Activated CD4-positive, CD25-positive, alpha-beta regulatory T cell treated with anti-CD3 and anti-CD28 coated beads, Interleukin-2, amount 50 U/mL, for 16 hours (primary cell): ENCODE results near the gene IRX2.

ENCODE experiments used
- DNase-seq: peaks from one replicate; pipeline ENCODE4 v3.0.0-alpha.2; 2020; ENCODE audit warnings: low read depth, low spot score

IRX2 gene

GRCh38 chr5:2751592-2752021 lies at the start of gene IRX2:
IRX2 (minus strand) TSS chr5:2751677; CDS start chr5:2751413, 264 bp downstream.
- no peak for DNase-seq

DNA sequence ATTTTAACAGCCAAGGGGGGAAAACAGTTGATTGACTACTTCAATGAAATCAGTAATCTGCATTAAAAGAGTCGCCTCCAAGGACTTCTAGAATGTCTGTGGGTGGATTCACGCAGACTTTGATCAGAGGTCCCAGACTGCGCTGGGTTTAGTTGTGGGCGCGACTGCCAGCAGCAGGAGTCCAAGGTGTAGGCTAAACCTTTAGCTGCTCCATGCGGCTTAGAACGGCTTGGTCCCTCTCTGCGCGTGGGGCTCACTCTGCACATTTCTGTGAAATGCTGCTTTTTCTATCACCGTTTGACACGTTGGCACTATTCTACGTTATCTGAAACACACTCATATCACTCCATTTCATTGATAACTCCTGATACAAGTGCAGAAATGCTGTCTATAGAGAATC lies 48.6 kb upstream of the IRX2 start:
- no peak for DNase-seq

- DNase-seq, result no peak
Measured at GRCh38 chr5:2797981-2798380, 46.5 kb upstream of the IRX2 start.

DNA sequence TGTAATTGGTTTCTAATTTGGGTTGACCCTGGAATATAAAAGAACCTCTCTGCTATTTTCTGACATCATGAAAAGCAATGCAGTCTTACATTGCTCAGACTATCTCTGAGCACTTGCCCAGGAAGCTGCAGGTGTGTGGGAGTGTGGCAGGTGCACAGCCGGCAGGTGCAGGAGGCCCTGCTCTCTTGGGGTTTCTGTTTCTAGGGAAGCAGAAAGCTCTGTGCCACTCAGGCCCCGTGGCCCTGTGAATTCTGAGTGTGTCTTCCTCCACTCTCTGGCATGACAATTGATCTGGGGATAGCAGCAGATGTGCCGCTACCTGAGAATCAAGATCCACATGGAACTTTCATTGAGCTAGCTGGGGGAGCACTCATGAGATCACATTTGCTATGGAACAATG lies 45.7 kb upstream of the IRX2 start:
- DNase-seq, result no peak

DNA sequence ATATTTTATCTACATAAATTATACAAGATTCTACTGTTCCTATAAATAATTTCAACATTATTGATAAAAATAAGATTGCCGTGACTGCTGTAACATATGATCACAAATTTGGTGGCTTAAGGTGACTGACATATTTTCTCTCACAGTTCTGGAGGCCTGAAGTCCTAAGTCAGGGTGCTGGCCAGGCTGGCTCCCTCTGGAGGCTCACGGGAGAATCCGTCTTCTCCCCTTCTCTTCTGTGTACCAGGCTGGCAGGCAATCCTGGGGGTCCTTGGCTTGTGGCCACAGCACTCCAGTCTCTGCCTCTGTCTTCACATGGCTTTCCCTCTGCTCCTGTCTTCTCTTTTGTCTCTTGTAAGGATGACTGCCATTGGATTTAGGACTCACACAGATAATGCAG lies 31.7 kb upstream of the IRX2 start:
- no peak for DNase-seq

DNA sequence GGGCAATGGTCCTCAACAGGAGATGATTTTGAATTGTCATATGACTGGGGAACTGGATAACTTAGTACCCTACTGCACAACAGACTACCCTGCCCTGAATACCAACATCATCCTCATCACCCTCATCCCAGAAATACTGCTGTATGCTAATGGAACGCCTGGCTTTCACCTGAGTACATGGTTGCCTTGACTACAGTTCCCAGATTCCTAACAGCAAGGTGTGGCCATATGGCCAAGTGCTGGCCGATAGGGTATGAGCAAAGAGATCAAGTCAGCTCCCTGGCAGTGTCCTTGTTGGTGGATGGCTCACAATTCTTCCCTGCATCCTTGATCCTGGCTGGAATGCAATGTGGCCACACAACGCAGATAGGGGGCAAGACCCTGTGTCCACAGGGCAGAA lies 31.2 kb upstream of the IRX2 start:
- DNase-seq, result no peak

- no peak for DNase-seq
Measured at GRCh38 chr5:2780421-2781171, 29.1 kb upstream of the IRX2 start.

GRCh38 chr5:2779459-2779858 lies 28.0 kb upstream of the IRX2 start:
- no peak for DNase-seq

- DNase-seq, result no peak
Measured at GRCh38 chr5:2776337-2777302, 25.1 kb upstream of the IRX2 start.

DNA sequence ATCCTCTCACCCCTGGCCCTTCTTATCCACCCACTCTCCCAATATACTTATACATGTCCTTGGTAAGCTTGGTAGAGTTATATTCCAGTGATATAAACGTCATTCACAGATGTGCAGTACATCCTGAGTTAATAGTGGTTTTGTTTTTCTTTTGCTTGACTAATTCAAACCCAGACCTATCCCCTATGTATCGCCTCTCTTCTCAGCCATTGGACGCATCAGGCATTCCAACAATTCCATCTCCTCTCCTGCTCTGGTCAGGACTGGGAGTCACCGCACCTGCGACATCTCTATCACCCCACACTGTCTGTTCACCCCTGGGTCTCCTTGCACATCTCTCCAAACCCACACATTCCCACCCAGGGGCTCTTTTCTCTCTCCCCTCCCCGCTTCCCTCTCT lies 21.9 kb upstream of the IRX2 start:
- no peak for DNase-seq

DNA sequence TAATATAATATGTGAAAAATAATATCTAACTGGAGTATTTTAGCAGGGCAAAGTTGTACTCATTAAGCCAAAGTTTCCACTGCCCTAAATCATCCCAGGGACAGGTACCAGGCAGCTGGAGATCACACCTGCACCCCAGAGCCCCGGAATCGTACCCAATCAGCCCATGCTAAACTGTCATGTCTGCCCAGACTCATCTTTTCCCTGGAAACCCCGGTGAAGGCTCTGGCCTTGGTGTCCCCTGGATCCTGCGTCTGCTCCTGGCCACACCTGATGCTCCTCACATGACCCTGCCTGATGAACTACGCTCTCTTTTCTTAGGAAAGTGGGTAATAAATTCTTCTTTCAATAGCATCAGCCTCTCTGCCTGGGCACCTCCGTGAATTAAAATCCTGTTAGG lies 15.6 kb upstream of the IRX2 start:
- DNase-seq, result no peak

DNA sequence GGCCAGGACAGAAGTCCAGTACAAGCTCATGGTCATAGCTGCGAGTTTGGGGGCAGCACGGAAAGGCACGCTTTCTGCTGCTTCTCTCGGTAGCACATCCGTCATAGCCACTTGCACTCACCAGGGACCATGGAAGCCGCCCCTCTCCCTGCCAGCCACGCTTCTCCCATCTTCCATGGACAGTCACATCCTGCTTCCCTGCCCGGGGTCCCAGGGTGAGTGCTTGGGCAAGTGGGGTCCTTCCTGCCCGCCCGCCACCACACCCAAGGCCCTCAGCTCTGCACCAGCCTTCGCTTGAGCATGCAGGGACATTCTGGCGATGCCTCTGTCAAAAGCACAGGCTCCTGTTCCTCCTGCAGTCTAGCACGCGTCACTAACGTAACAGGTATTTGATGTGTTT lies 13.1 kb upstream of the IRX2 start:
- DNase-seq, result no peak

DNA sequence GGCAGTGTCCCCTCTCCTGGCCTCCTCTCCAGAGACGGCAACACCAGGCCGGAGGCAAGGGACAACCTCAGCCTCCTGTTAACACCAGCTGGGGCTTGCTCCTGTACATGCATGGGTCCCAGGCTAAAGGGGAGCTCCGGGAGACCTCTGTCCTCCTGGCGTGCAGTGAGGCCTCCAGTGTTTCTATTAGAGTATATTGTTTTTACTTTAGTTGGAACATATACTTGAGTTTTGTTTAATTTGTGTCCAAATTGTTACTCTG lies 12.0 kb upstream of the IRX2 start:
- DNase-seq, result no peak

- DNase-seq, result no peak
Measured at GRCh38 chr5:2762744-2763532, 11.5 kb upstream of the IRX2 start.

- DNase-seq, result no peak
Measured at GRCh38 chr5:2761921-2762488, 10.5 kb upstream of the IRX2 start.

GRCh38 chr5:2759696-2760461 lies 8.4 kb upstream of the IRX2 start:
- no peak for DNase-seq

DNA sequence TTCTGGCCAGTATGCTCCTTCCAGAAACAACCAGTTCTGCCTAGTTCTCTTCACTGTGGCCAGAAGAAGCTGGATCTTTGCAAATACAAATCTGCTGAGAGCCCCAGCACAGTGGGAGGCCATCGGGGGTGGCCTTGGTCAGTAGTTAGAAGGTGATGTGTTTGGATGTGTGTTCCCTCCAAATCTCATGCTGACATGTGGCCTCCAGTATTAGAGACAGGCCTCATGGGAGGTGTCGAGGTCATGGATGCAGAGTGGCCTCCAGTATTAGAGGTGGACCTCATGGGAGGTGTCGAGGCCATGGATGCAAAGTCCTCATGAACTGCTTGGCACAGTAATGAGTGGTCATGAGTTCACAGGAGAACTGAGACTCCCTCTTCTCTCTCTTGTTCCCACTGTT lies 7.6 kb upstream of the IRX2 start:
- no peak for DNase-seq

DNA sequence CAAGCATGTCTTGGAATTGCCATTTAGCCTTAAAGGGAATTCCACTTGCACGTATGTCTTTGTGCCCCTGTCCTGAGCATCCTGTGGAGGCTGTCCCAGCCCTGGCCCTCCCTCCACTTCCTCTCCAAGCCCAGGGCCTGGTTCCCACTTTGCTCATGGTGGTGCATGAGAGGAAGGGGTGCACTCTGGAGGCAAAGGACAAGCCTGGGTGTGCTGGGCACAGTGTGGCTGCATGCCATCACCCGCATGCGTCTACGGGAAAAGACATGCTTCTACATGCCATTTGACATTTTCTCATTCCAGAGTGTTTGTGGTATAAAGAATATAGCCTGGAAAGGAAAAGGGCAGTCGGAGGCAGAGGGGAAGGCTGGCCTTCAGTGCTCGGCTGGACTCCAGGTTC lies 7.2 kb upstream of the IRX2 start:
- no peak for DNase-seq

DNA sequence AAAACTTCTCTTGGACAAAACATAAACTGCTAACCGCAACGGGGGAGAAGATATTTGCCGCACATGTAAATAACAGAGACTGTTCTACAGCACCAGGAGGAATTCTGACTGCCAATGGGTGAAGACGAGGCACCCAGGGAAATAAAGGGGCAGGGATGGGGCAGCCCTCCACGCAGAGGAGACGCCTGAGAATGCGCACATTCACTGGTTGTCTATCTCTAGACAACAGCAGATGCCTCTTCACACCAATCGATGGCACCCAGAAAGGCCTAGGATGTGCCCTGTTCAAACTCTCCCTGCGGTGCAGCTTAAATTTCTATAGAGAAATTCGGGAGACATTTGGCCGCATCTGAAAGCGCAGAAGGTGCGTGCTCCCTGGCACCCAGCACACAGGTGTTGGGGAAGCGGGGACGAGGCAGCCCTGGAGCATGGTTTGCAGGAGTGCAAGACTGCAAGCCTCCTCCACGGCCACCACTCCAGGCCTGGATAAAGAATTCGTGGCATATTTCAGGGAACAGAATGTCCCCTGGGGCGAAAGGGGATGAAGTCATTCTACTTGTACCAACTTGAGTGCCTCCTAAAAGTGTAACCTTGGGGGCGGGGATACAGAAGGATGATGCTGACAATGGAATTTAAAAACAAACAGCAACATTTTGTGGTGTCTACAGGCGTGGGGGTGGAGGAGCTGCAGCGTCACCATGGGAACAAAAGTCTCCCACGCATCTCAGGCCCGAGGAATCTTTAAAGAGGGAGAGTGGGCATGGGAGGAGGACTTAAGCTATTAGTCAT lies 6.3 kb upstream of the IRX2 start:
- no peak for DNase-seq
